OCI-LY7 (cell line): Measurements from ENCODE around the gene MAP3K3. TPM values are rescaled to one million over a fixed set of nuclear protein-coding genes. Genes with fewer than 3 reads are reported as not detected.

ENCODE experiments used
- BruUV-seq: library from RNA; stranded (reverse); fragments of 400-500 nt; replicated peaks from 2 replicates; lab custom pipeline; 2021; lab: Mats Ljungman, UMichigan
- CTCF ChIA-PET: fragments of 300-600 bp; sonication (Branson Sonifier 250); formaldehyde crosslinking; loops from one replicate; lab custom pipeline; 2022; ENCODE audit warnings: antibody characterized with exemption; ENCODE audit not compliant: unreplicated experiment; lab: Charles Lee
- POLR2A ChIA-PET: fragments of 300-600 bp; sonication (Branson Sonifier 250); formaldehyde crosslinking; loops from one replicate; lab custom pipeline; 2022; ENCODE audit warnings: antibody characterized with exemption; lab: Charles Lee
- DNase-seq: peaks from one replicate; pipeline ENCODE4 v3.0.0-alpha.2; 2015; ENCODE audit warnings: low spot score
- H2AFZ ChIP-seq: fragments of 200-600 bp; sonication (generic), shearing (Covaris generic); 2 replicates; pipeline ENCODE4 v1.6.1; 2014; ENCODE audit warnings: mild to moderate bottlenecking, antibody characterized with exemption, low read length, moderate library complexity
- H3K27ac ChIP-seq: fragments of 200-600 bp; sonication (generic); 2 replicates; pipeline ENCODE4 v1.5.1; 2014; ENCODE audit warnings: mixed run types, low read depth, mild to moderate bottlenecking, moderate library complexity, low read length, inconsistent platforms; ENCODE audit not compliant: poor library complexity, severe bottlenecking
- H3K36me3 ChIP-seq: fragments of 200-600 bp; sonication (generic); 2 replicates; pipeline ENCODE4 v1.6.1; 2014; ENCODE audit warnings: mild to moderate bottlenecking, antibody characterized with exemption, low read length, moderate library complexity, mixed read lengths; ENCODE audit not compliant: insufficient read depth
- H3K4me1 ChIP-seq: fragments of 200-600 bp; sonication (generic); 2 replicates; pipeline ENCODE4 v1.5.1; 2014; ENCODE audit warnings: mild to moderate bottlenecking, low read length; ENCODE audit not compliant: insufficient read depth, poor library complexity, severe bottlenecking
- H3K4me2 ChIP-seq: fragments of 200-600 bp; sonication (generic); 2 replicates; pipeline ENCODE4 v1.6.1; 2014; ENCODE audit warnings: mild to moderate bottlenecking, low read length
- H3K4me3 ChIP-seq: fragments of 200-600 bp; sonication (generic); 2 replicates; pipeline ENCODE4 v1.5.1; 2014; ENCODE audit warnings: mild to moderate bottlenecking, low read depth, low read length; ENCODE audit not compliant: poor library complexity, severe bottlenecking
- H3K79me2 ChIP-seq: fragments of 200-600 bp; sonication (generic); 2 replicates; pipeline ENCODE4 v1.6.1; 2016; ENCODE audit warnings: low read depth, mild to moderate bottlenecking, low read length, moderate library complexity, mixed read lengths; ENCODE audit not compliant: insufficient read depth
- H3K9me2 ChIP-seq: fragments of 200-600 bp; sonication (generic); 2 replicates; pipeline ENCODE4 v1.6.1; 2016; ENCODE audit warnings: mild to moderate bottlenecking, low read length, mixed read lengths; ENCODE audit not compliant: insufficient read depth
- H3K9me3 ChIP-seq: fragments of 200-600 bp; sonication (generic); 2 replicates; pipeline ENCODE4 v1.6.1; 2014; ENCODE audit warnings: mild to moderate bottlenecking, mixed run types, low read length, mixed read lengths
- H4K20me1 ChIP-seq: fragments of 200-600 bp; sonication (generic); 2 replicates; pipeline ENCODE4 v1.6.1; 2014; ENCODE audit warnings: mild to moderate bottlenecking, antibody characterized with exemption, low read length, moderate library complexity, mixed read lengths; ENCODE audit not compliant: insufficient read depth
- CTCF ChIP-seq: fragments of 200-600 bp; sonication (generic); conservative IDR thresholded peaks from 2 replicates; pipeline ENCODE4 v1.5.1; 2014; ENCODE audit warnings: mild to moderate bottlenecking, antibody characterized with exemption, low read length, moderate library complexity, mixed read lengths
- EZH2phosphoT487 ChIP-seq: fragments of 200-600 bp; sonication (generic); IDR thresholded peaks from 2 replicates; pipeline ENCODE4 v1.6.1; 2018; ENCODE audit warnings: low read depth, borderline replicate concordance, mild to moderate bottlenecking, mixed run types, antibody characterized with exemption, low read length, moderate library complexity, mixed read lengths
- intact Hi-C: fragments of 100-400 bp; cut with micrococcal nuclease; formaldehyde crosslinking; loops from one replicate; pipeline ENCODE4 v1.10.0; 2022; ENCODE audit not compliant: unreplicated experiment
- total RNA-seq, 2 experiments: library from RNA; depleted of rRNA in 1 of 2; stranded (reverse); fragments of >200 nt in 1 of 2; shearing (Covaris generic) in 1 of 2; gene quantifications; 2 replicates each; pipeline ENCODE4 v1.2.3, GENCODE V29; 2014 to 2022

The MAP3K3 gene
- total RNA-seq, 2 experiments from 2014 or later = 26.0 to 29.0 TPM

DNA sequence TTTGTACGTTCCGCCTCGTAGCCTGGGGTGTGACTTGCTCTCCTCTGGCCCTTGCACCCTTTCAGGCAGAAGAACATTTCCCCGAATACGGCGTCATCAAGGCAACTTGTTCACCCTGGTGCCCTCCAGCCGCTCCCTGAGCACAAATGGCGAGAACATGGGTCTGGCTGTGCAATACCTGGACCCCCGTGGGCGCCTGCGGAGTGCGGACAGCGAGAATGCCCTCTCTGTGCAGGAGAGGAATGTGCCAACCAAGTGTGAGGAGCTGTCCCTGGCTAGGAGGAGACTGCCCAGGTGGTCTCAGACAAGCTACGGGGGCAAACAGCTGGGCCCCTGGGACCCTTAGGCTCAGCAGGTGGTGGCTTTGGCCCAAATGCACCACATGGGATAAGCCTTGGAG, 67.3 kb downstream of the MAP3K3 start:
- BruUV-seq = no TSS peak
- POLR2A ChIA-PET = interaction anchor here (1.0 kb wide), 1 partner anchor 15 kb away, joined by 3 read pairs; no protein-coding TSS in a partner anchor
- no peak overlapping the region for H3K4me2 ChIP-seq

GRCh38 chr17:63692195-63692816, 70.1 kb downstream of the MAP3K3 start:
- intact Hi-C loops = no loop called here
- no peak for DNase-seq

More for the DNA sequence above, 67.3 kb downstream of the MAP3K3 start:
- peaks cover 35% of the 10 kb centered on the region; the same call in 1 of the 2 replicates for H3K36me3 ChIP-seq
- no peak overlapping the region for H3K27ac ChIP-seq
- H4K20me1 ChIP-seq = no peaks in the 10 kb centered on the region
- no peaks in the 10 kb centered on the region for H3K9me3 ChIP-seq
- CTCF ChIA-PET = no interaction called here
- no peak overlapping the region for H2AFZ ChIP-seq
- no peak for DNase-seq
- no peak overlapping the region for H3K4me3 ChIP-seq
- intact Hi-C loops = no loop called here
- peaks cover 1% of the 10 kb centered on the region for H3K4me1 ChIP-seq
- H3K79me2 ChIP-seq = no peaks in the 10 kb centered on the region
- TF ChIP-seq EZH2phosphoT487 (no peak), CTCF (no peak)
- H3K9me2 ChIP-seq = no peaks in the 10 kb centered on the region

More at GRCh38 chr17:63692195-63692816, 70.1 kb downstream of the MAP3K3 start:
- TF ChIP-seq EZH2phosphoT487 (no peak), CTCF (peak; percentile 48)
- H3K9me3 ChIP-seq = no peaks in the 10 kb centered on the region
- no peak overlapping the region for H3K4me3 ChIP-seq
- H3K79me2 ChIP-seq = peaks cover 5% of the 10 kb centered on the region; the same call in 1 of the 2 replicates
- H3K27ac ChIP-seq = no peak overlapping the region
- H3K36me3 ChIP-seq = peaks cover 60% of the 10 kb centered on the region
- ChIA-PET CTCF (no interaction called here), POLR2A (no interaction called here)
- H3K4me1 ChIP-seq = peaks cover 30% of the 10 kb centered on the region
- no peaks in the 10 kb centered on the region for H3K9me2 ChIP-seq
- no peak overlapping the region for H2AFZ ChIP-seq
- no TSS peak for BruUV-seq
- H3K4me2 ChIP-seq = no peak overlapping the region
- H4K20me1 ChIP-seq = peaks cover 6% of the 10 kb centered on the region; the same call in 1 of the 2 replicates
